GM19035 (cell line): Measurements from ENCODE around the gene SPATS2L.

ENCODE experiments used
- ATAC-seq: cut with Tn5 transposase; IDR thresholded peaks from one replicate; pipeline ENCODE4 v1.9.1; 2021; ENCODE audit not compliant: unreplicated experiment

The SPATS2L gene

DNA sequence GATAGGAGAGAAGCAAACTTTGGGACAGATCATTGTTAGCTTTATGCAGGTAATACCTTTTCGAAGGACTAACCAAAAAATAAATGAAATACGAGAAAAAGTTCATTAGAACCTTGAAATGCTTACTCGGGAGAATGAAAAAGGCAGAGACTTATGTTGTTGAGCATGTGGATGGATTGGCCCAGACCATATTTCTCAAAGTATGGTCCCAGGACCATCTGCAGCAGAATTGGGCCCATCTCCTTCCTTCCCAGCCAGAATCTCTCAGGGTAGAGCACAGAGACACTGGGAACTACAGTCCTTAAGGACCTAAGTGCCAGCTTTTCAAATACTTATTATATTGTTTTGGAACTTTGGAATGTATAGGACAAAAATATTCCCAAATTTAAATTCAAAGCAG, 152.6 kb downstream of the SPATS2L start:
- ATAC-seq = no peak

- no peak for ATAC-seq
Measured at GRCh38 chr2:200461846-200462710, 155.6 kb downstream of the SPATS2L start.

DNA sequence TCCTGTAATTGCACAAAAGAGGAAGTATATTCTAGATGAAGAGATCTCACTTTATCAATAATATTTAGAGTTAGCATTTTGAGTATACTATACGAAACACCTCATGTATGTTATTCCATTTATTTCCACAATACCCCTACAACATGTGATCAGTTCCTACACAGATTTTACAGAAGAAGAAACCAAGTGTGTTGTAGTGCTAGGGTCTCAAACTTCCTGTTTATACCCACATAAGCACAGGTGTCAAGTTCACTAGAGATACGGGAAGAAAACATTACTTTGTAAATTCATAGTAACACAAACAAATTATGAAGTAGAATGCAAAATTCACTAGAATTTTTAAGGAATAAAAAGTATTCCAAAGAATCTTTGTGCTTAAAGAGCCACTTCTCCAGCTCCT, 157.0 kb downstream of the SPATS2L start:
- ATAC-seq = no peak

GRCh38 chr2:200466425-200467418, 160.2 kb downstream of the SPATS2L start:
- ATAC-seq = no peak

GRCh38 chr2:200467806-200468681, 161.6 kb downstream of the SPATS2L start:
- ATAC-seq = no peak

DNA sequence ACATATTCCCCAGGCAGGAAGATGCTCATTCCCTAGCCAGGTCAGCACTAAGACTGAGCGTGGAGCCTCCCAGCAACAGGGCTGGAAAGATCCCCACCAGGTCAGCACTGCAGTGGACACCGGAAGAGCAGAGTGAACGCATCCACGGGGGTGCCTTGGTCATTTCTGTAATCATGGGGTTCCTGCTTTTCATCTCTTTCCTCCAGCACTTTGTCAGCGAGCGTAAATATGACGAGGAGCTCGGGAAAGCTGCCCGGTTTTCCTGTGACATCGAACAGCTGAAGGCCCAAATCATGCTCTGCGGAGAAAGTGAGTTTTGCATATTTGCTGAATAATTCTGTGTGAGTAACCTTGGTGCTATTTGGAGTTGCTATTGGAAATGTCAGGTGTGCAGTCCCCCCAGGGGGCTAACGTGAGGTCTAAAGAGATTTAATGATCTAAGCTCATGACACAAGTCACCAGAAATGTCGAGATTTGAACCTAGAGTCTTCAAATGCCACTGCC, 163.3 kb downstream of the SPATS2L start:
- no peak for ATAC-seq

GRCh38 chr2:200470230-200470629, 163.7 kb downstream of the SPATS2L start:
- ATAC-seq = no peak

DNA sequence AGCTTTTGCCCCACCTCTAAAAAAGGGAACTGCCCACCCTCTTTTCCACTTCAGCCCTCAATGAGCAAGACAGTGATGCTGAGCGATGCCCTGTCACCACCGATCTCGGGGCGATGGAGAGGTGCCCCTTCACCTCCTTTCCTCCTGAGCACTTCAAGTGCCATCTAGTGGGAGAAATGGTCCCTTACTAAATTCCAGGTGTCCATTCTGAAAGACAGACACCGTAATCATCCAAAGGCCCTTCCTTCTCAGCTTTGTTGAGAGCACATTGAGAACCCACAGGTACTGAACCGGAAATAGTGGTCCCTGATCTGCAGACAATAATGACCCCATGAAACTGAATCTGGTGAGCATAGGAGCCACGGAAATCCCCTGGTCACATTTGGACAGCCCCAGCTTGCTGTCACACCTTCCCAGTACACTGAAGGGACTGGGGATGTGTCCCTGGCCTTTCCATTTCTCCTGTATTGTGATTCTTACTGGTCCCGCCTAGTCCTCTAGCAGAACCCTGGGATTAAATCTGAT, 164.9 kb downstream of the SPATS2L start:
- peak; percentile 87 for ATAC-seq

GRCh38 chr2:200471928-200472645, 165.6 kb downstream of the SPATS2L start:
- peak; percentile 39 for ATAC-seq

- ATAC-seq = no peak
Measured at GRCh38 chr2:200472853-200473464, 166.5 kb downstream of the SPATS2L start.

DNA sequence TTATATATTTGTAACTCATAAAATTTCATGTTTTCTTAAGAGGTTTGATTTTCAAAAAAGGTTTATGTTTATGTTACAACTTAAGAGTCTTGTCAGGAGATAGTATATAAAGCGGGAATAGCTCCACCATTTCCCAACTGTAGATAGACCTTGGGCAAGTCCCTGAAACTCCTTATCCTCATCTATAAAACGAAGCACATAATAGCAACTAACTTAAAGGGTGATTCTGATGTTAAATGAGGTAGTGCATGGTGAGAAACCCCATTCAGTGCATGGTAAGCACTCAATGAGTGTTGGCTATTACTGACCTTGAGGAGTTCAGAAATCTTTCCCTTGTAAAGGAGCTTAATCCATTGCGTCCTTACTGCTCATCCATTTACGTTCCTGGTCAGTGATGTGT, 169.3 kb downstream of the SPATS2L start:
- no peak for ATAC-seq

DNA sequence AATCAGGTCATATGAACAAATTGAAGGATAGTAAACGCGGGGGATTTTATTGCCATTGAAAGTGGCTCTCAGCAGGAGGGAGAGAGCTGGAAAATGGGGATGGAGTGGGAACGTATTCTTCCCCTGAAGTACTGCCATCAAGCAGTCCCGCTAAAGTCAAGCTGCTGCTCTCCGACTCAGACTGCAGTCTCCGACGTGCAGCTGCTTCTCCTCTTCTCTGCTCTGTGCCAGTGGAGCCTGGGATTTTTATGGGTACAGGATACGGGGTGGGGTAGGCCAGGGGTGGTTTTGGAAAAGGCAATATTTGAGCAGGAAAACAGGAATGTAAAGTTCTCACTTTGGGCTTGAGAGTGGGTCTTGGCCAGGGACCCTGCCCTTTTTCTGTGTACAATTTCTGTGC, 170.3 kb downstream of the SPATS2L start:
- ATAC-seq = no peak

DNA sequence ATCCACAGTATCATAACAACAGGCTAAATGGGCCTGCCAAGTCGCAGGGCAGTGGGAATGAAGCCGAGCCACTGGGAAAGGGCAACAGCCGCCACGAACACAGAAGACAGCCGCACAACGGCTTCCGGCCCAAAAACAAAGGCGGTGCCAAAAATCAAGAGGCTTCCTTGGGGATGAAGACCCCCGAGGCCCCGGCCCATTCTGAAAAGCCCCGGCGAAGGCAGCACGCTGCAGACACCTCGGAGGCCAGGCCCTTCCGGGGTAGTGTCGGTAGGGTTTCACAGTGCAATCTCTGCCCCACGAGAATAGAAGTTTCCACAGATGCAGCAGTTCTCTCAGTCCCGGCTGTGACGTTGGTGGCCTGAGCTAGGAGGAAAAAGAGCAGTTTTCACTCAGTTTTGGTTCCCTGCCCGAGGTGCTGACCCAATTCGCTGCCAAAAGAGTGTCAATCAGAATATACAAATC, 171.2 kb downstream of the SPATS2L start:
- no peak for ATAC-seq

DNA sequence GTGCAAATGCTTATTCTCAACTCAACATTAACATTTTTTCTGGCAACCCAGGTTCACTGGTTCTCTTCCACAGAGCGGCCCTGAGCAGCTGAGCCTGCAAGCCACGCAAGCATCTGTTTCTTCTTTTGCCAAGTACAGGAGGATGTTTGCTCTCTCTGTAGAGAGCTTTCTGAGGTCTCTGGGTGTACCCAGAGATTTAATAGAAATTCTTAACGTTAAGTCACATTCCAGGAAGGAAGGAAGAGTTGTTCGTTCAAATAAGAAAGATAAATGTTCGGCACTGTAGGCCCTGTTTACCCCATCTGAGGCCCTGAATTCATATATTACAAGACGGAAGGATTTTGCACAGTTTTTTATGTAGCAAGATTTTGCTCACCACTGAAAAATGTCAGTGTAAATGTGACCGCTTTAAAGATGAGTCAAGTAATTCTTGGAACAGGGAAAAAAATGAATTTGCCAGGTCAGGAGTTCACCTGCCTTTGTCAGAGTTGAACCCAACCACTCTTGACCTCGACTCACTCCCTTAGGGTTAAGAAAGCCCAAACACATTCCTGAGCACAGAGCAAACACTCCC, 173.3 kb downstream of the SPATS2L start:
- no peak for ATAC-seq

DNA sequence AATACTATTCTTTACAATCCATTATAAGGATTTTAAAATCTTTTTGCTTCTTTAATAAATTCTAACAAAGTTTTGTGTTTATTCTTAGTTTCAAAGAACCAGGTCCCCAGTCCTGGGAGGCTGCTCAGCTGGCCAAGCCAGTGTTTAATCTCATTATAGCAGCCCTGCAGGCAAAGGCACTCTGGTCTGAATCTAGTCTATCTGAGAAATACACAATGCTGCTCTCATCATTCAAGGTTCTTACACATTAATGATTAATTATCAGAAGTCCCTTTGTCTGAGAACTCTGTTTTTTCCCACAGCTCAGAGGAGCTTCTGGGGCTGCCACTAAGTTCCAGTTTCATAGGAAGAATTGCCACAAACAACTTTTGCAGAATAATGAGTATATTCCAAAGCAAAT, 175.7 kb downstream of the SPATS2L start:
- ATAC-seq = no peak

- ATAC-seq = peak; percentile 66
Measured at GRCh38 chr2:200483729-200484198, 177.3 kb downstream of the SPATS2L start.

GRCh38 chr2:200484934-200485333, 178.4 kb downstream of the SPATS2L start:
- ATAC-seq = no peak

DNA sequence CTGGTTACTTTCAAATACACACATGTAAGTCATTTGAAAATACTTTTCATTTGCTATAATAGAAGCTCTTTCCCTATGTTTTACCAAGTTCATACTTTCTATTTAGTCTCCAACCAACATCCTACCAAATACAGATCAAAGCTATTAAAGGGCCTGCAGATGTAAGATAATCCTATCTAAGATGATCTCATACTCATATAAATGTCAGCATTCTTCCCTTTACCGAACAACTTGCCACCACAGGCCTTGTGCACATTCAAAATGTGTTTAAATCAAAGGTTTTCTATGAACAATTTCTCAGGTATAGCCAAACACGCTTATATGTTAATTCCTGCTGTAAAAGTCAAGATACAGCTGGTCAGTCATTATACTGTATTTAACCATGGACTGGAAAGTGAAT, 180.0 kb downstream of the SPATS2L start:
- ATAC-seq = no peak

GRCh38 chr2:200488169-200488568, 181.7 kb downstream of the SPATS2L start:
- no peak for ATAC-seq
